Left cardiac atrium (tissue), 4 donors: ENCODE data around the gene ACVR1B. TPM values are rescaled to one million over a fixed set of nuclear protein-coding genes. Genes with fewer than 3 reads are reported as not detected.
A peak's percentile ranks its signal among the peaks of the same experiment; 100 is the strongest.

Source experiments
- ATAC-seq, 2 donors: fragments of 200-7000 bp; cut with Tn5 transposase; one replicate each; pipeline ENCODE4 v1.9.1; 2020; ENCODE audit warnings: mild to moderate bottlenecking in 2 of 2, moderate library complexity in 2 of 2
- DNase-seq: peaks from one replicate; pipeline ENCODE4 v3.0.0-alpha.2; 2020
- intact Hi-C, 2 donors: fragments of 100-400 bp; cut with DNase I; formaldehyde crosslinking; loops; one replicate each; pipeline versions ENCODE4 v1.14.1 to v1.15.1; 2022 to 2023
- total RNA-seq, 2 donors: library from RNA; stranded (reverse); fragmentation: NEBNext Ultra II Directional; extraction: Animal tissue kit (Norgen Biotek cat#: 25700); gene quantifications; one replicate each; pipeline ENCODE4 v1.2.1, GENCODE V29; 2021
- donor health status: DM: no; HTN: yes; CAD: no.
- donor health status: DM: no; HTN: yes; CAD: no; lungs with severe emphysema.
- donor health status: DM: yes; HTN: yes; CAD: no.
- donor health status: Dilated cardiomyopathy.

ACVR1B gene
- total RNA-seq, 2 donors from 2014 or later, result 13.0 to 19.3 TPM

GRCh38 chr12:51938726-51939125, 12.8 kb upstream of the ACVR1B start:
- ATAC-seq (no peak), DNase-seq (no peak)
- intact Hi-C loops, result no loop called here

GRCh38 chr12:51941011-51941581, 10.4 kb upstream of the ACVR1B start:
- ATAC-seq (peak; percentile 64 to 70), DNase-seq (no peak)
- intact Hi-C loops, result no loop called here

GRCh38 chr12:51941604-51942003, 9.9 kb upstream of the ACVR1B start:
- intact Hi-C loops, result no loop called here
- ATAC-seq (peak; percentile 11 to 53), DNase-seq (no peak)

GRCh38 chr12:51942056-51942455, 9.4 kb upstream of the ACVR1B start:
- intact Hi-C loops, result no loop called here
- DNase-seq (no peak), ATAC-seq (no peak)

GRCh38 chr12:51942501-51943000, 8.9 kb upstream of the ACVR1B start:
- DNase-seq (no peak), ATAC-seq (no peak)
- intact Hi-C loops, result no loop called here

GRCh38 chr12:51943346-51943745, 8.2 kb upstream of the ACVR1B start:
- ATAC-seq (no peak), DNase-seq (no peak)
- intact Hi-C loops, result no loop called here

GRCh38 chr12:51944608-51945233, 6.8 kb upstream of the ACVR1B start:
- intact Hi-C loops, result no loop called here

GRCh38 chr12:51947246-51947996, 4.1 kb upstream of the ACVR1B start:
- no peak for ATAC-seq
- DNase-seq, result no peak
- intact Hi-C loops, result no loop called here

More at GRCh38 chr12:51944608-51945233, 6.8 kb upstream of the ACVR1B start:
- ATAC-seq, result no peak
- DNase-seq, result no peak

- intact Hi-C loops, result no loop called here
- DNase-seq, result no peak
- no peak for ATAC-seq
Observed at GRCh38 chr12:51948066-51948465, 3.4 kb upstream of the ACVR1B start.

- DNase-seq (no peak), ATAC-seq (no peak)
- intact Hi-C loops, result no loop called here
Observed at GRCh38 chr12:51949342-51950030, 2.0 kb upstream of the ACVR1B start.

GRCh38 chr12:51950682-51951198, 759 bp upstream of the ACVR1B start:
- no peak for ATAC-seq
- intact Hi-C loops, result no loop called here

GRCh38 chr12:51951843-51952722, 584 bp downstream of the ACVR1B start:
- intact Hi-C loops, result no loop called here

More at GRCh38 chr12:51950682-51951198, 759 bp upstream of the ACVR1B start:
- DNase-seq, result no peak

GRCh38 chr12:51953089-51953488, 1.6 kb downstream of the ACVR1B start:
- no peak for ATAC-seq
- intact Hi-C loops, result no loop called here
- no peak for DNase-seq

More at GRCh38 chr12:51951843-51952722, 584 bp downstream of the ACVR1B start:
- DNase-seq (peak; percentile 56), ATAC-seq (peak; percentile 26 to 46)

- ATAC-seq (no peak), DNase-seq (no peak)
- intact Hi-C loops, result no loop called here
Observed at GRCh38 chr12:51953864-51954263, 2.4 kb downstream of the ACVR1B start.

GRCh38 chr12:51954561-51955361, 3.3 kb downstream of the ACVR1B start:
- ATAC-seq (no peak), DNase-seq (no peak)
- intact Hi-C loops, result no loop called here

- DNase-seq (no peak), ATAC-seq (no peak)
- intact Hi-C loops, result no loop called here
Observed at GRCh38 chr12:51955702-51956101, 4.2 kb downstream of the ACVR1B start.

GRCh38 chr12:51958542-51958941, 7.0 kb downstream of the ACVR1B start:
- no peak for DNase-seq
- no peak for ATAC-seq
- intact Hi-C loops, result no loop called here

- ATAC-seq, result peak; percentile 30 to 32
- intact Hi-C loops, result no loop called here
- no peak for DNase-seq
Observed at GRCh38 chr12:51959211-51959610, 7.7 kb downstream of the ACVR1B start.
